ENCODE results near the gene SLC8A1.

- TF ChIP-seq EP300 (IDR thresholded peaks at IDR 0.05) (no peak), CTCF (IDR thresholded peaks at IDR 0.05) (no peak)
These were observed 333.3 kb downstream of the SLC8A1 start for GRCh38 chr2:40118622-40119021.

Measured in tibial nerve (tissue), 4 donors.